HG03442 (cell line): Measurements from ENCODE around the gene PPP1R3E.
A peak's percentile ranks its signal among the peaks of the same experiment; 100 is the strongest.

Experiments used
- ATAC-seq: cut with Tn5 transposase; IDR thresholded peaks from one replicate; pipeline ENCODE4 v1.9.1; 2021; ENCODE audit warnings: mild to moderate bottlenecking, moderate library complexity; ENCODE audit not compliant: unreplicated experiment

The PPP1R3E gene

GRCh38 chr14:23322568-23323517, 20.2 kb upstream of the PPP1R3E start:
- no peak for ATAC-seq

GRCh38 chr14:23321572-23322547, 19.2 kb upstream of the PPP1R3E start:
- peak; percentile 6 for ATAC-seq

GRCh38 chr14:23320584-23321571, 18.2 kb upstream of the PPP1R3E start, which contains the start of gene PABPN1:
TSS of gene PABPN1 (plus strand) at chr14:23321457. CDS start at chr14:23321470, 13 bp downstream.
- peak; percentile 88 for ATAC-seq

GRCh38 chr14:23319746-23320583, 17.3 kb upstream of the PPP1R3E start:
- ATAC-seq = no peak

- no peak for ATAC-seq
Observed at GRCh38 chr14:23316300-23316699, 13.6 kb upstream of the PPP1R3E start.

- no peak for ATAC-seq
Observed at GRCh38 chr14:23310546-23310945, 7.9 kb upstream of the PPP1R3E start.

- ATAC-seq = no peak
Observed at GRCh38 chr14:23308721-23309445, 6.2 kb upstream of the PPP1R3E start.

- no peak for ATAC-seq
Observed at GRCh38 chr14:23307687-23308644, 5.3 kb upstream of the PPP1R3E start.

- ATAC-seq = no peak
Observed at GRCh38 chr14:23307146-23307530, 4.5 kb upstream of the PPP1R3E start.

GRCh38 chr14:23306412-23307145, 3.9 kb upstream of the PPP1R3E start, which contains the start of gene BCL2L2:
TSS of gene BCL2L2 (plus strand) at chr14:23306833. CDS start at chr14:23307768, 935 bp downstream.
- no peak for ATAC-seq

GRCh38 chr14:23301969-23302289, 730 bp downstream of the PPP1R3E start:
- ATAC-seq = peak; percentile 9

- ATAC-seq = peak; percentile 71
Observed at GRCh38 chr14:23301288-23301968, 1.2 kb downstream of the PPP1R3E start.

- ATAC-seq = no peak
Observed at GRCh38 chr14:23300687-23301223, 1.9 kb downstream of the PPP1R3E start.

- no peak for ATAC-seq
Observed at GRCh38 chr14:23299986-23300686, 2.5 kb downstream of the PPP1R3E start.

GRCh38 chr14:23299211-23299957, 3.3 kb downstream of the PPP1R3E start:
- no peak for ATAC-seq
